Measurements from ENCODE around the gene ARL13B. TPM values are rescaled to one million over a fixed set of nuclear protein-coding genes. Genes with fewer than 3 reads are reported as not detected.

Gene ARL13B
- total and polyA plus RNA-seq, 2 of the 8 experiments (the other 6 are each of a cell fraction or from before 2014, with no cell fraction given): 1.5 to 12.7 TPM

- TF ChIP-seq PHF8 (conservative IDR thresholded peaks at IDR 0.05; ENCODE audit: low read depth, low read length) (peak; percentile 84), E2F6 (IDR thresholded peaks at IDR 0.05) (peak; percentile 25; the same call in 1 of the 2 replicates), SRF (IDR thresholded peaks at IDR 0.05; ENCODE audit: low read depth, low read length) (no peak), RNF2 (IDR thresholded peaks at IDR 0.05; ENCODE audit: borderline replicate concordance, low read depth, low read length, missing control alignments, poor library complexity, severe bottlenecking) (no peak), SP1 (IDR thresholded peaks at IDR 0.05; ENCODE audit: low read depth, low read length) (no peak), SIN3A (conservative IDR thresholded peaks at IDR 0.05 in 1 of 2, IDR thresholded peaks at IDR 0.05 in 1 of 2; ENCODE audit: low read depth in 1 of 2, low read length in 2 of 2) (peak in 1 of 2 experiments; percentile 22; a peak in 2 of 4 replicates), NRF1 (IDR thresholded peaks at IDR 0.05; ENCODE audit: low read depth, low read length) (no peak), ZNF274 (IDR thresholded peaks at IDR 0.05; ENCODE audit: borderline replicate concordance, extremely low read depth, low read length) (no peak), CREB1 (IDR thresholded peaks at IDR 0.05) (peak; percentile 25; the same call in 1 of the 2 replicates), JUN (IDR thresholded peaks at IDR 0.05; ENCODE audit: low read depth, low read length) (no peak), ATF3 (IDR thresholded peaks at IDR 0.05; ENCODE audit: insufficient read depth, low read depth, low read length) (no peak), NANOG (IDR thresholded peaks at IDR 0.05; ENCODE audit: insufficient read depth, low read depth, low read length, poor library complexity, severe bottlenecking) (no peak), EGR1 (IDR thresholded peaks at IDR 0.05; ENCODE audit: borderline replicate concordance, low read depth, low read length) (no peak), CHD1 (IDR thresholded peaks at IDR 0.05; ENCODE audit: low read depth, low read length) (no peak), TAF7 (optimal IDR thresholded peaks at IDR 0.05; ENCODE audit: borderline replicate concordance, low read depth, low read length) (peak; percentile 48), GABPA (IDR thresholded peaks at IDR 0.05; ENCODE audit: borderline replicate concordance, insufficient read depth, low read length) (no peak), JUND (IDR thresholded peaks at IDR 0.05; ENCODE audit: low read length) (no peak), HDAC6 (IDR thresholded peaks at IDR 0.05; ENCODE audit: low read depth, low read length) (no peak), SP2 (IDR thresholded peaks at IDR 0.05; ENCODE audit: low read length) (no peak), SAP30 (IDR thresholded peaks at IDR 0.05; ENCODE audit: insufficient read depth, insufficient replicate concordance, low read length) (peak; percentile 55), POLR2A (IDR thresholded peaks at IDR 0.05; ENCODE audit: control extremely low read depth in 1 of 2, low read depth in 2 of 2, low read length in 2 of 2) (peak; percentile 64 to 66; a peak in 2 of 3 replicates), HDAC2 (IDR thresholded peaks at IDR 0.05; ENCODE audit: borderline replicate concordance in 1 of 2, low read depth in 2 of 2, low read length in 2 of 2) (peak; percentile 49 to 83; a peak in 2 of 4 replicates)
Observed at GRCh38 chr3:94062513-94063404, 82.8 kb downstream of the ARL13B start, which contains the start of the genes DHFR2 and NSUN3 (continued).
